H1 (cell line): ENCODE measurements around the gene CHST3.

Source experiments
- BACH1 ChIP-seq: IDR thresholded peaks from 2 replicates; pipeline ENCODE4 v1.6.1; 2012; ENCODE audit warnings: low read length, improper control_type of control experiment
- CBX5 ChIP-seq: fragments of 300-800, 300-1000 bp; sonication (generic); IDR thresholded peaks from 2 replicates; pipeline ENCODE4 v1.7.1; 2016; ENCODE audit warnings: antibody characterized with exemption, low read length, low read depth
- CEBPB ChIP-seq: IDR thresholded peaks from 2 replicates; pipeline ENCODE4 v1.6.1; 2012; ENCODE audit warnings: low read depth, low read length
- CHD2 ChIP-seq: IDR thresholded peaks from 2 replicates; pipeline ENCODE4 v1.6.1; 2012; ENCODE audit warnings: low read length, improper control_type of control experiment
- EZH2 ChIP-seq: fragments of 200-600 bp; sonication (generic); IDR thresholded peaks from 2 replicates; pipeline ENCODE4 v1.7.1; 2012; ENCODE audit warnings: low read depth, mild to moderate bottlenecking, moderate library complexity, low read length, inconsistent platforms; ENCODE audit not compliant: severe bottlenecking
- JUN ChIP-seq: IDR thresholded peaks from 2 replicates; pipeline ENCODE4 v1.6.1; 2011; ENCODE audit warnings: low read depth, mild to moderate bottlenecking, improper control_type of control experiment, low read length
- POLR2A ChIP-seq, 2 experiments: IDR thresholded peaks; 1 replicate in 1 of 2; 2 replicates in 1 of 2; pipeline ENCODE4 v1.6.1; 2011; ENCODE audit warnings: low read depth in 2 of 2, low read length in 2 of 2, mild to moderate bottlenecking in 2 of 2; ENCODE audit errors: control extremely low read depth in 1 of 2
- RFX5 ChIP-seq: IDR thresholded peaks from 2 replicates; pipeline ENCODE4 v1.6.1; 2011; ENCODE audit warnings: low read depth, low read length, improper control_type of control experiment, borderline replicate concordance
- SIX5 ChIP-seq: IDR thresholded peaks from 2 replicates; pipeline ENCODE4 v1.6.1; 2011; ENCODE audit warnings: mild to moderate bottlenecking, low read depth, low read length
- SUZ12 ChIP-seq: fragments of 200-600 bp; sonication (generic); IDR thresholded peaks from 2 replicates; pipeline ENCODE4 v1.6.1; 2012; ENCODE audit warnings: mild to moderate bottlenecking, inconsistent platforms, low read length, moderate library complexity, mixed read lengths
- TF ChIP-seq, protein P1 (sequence below), 3 experiments: IDR thresholded peaks; 1 replicate in 2 of 3; 2 replicates in 1 of 3; pipeline versions ENCODE4 v1.5.1 to v1.6.1; 2011; ENCODE audit warnings: low read length in 3 of 3, mild to moderate bottlenecking in 3 of 3, inconsistent platforms in 2 of 3, low read depth in 1 of 3, moderate library complexity in 1 of 3; ENCODE audit not compliant: insufficient read depth in 1 of 3; ENCODE audit errors: control extremely low read depth in 1 of 3

GRCh38 chr10:72006026-72006425 is 41.8 kb downstream of the CHST3 start:
- no peak for TF ChIP-seq POLR2A (IDR thresholded peaks at IDR 0.05; ENCODE audit: control extremely low read depth in 1 of 2, low read depth in 2 of 2, low read length in 2 of 2)
- TF ChIP-seq, protein P1, sequence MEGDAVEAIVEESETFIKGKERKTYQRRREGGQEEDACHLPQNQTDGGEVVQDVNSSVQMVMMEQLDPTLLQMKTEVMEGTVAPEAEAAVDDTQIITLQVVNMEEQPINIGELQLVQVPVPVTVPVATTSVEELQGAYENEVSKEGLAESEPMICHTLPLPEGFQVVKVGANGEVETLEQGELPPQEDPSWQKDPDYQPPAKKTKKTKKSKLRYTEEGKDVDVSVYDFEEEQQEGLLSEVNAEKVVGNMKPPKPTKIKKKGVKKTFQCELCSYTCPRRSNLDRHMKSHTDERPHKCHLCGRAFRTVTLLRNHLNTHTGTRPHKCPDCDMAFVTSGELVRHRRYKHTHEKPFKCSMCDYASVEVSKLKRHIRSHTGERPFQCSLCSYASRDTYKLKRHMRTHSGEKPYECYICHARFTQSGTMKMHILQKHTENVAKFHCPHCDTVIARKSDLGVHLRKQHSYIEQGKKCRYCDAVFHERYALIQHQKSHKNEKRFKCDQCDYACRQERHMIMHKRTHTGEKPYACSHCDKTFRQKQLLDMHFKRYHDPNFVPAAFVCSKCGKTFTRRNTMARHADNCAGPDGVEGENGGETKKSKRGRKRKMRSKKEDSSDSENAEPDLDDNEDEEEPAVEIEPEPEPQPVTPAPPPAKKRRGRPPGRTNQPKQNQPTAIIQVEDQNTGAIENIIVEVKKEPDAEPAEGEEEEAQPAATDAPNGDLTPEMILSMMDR (IDR thresholded peaks at IDR 0.05; ENCODE audit: control extremely low read depth in 1 of 3, insufficient read depth in 1 of 3, low read depth in 1 of 3, low read length in 3 of 3): no peak
- TF ChIP-seq JUN: no peak
- no peak for TF ChIP-seq RFX5
- TF ChIP-seq CHD2: no peak
- TF ChIP-seq SUZ12: no peak
- TF ChIP-seq BACH1: no peak
- no peak for TF ChIP-seq CEBPB
- TF ChIP-seq CBX5: no peak
- TF ChIP-seq SIX5: no peak
- no peak for TF ChIP-seq EZH2
